ENCODE results near the gene CDYL2. TPM values are rescaled to one million over a fixed set of nuclear protein-coding genes. Genes with fewer than 3 reads are reported as not detected.

Gene CDYL2
- total and polyA plus RNA-seq, 8 donors, result 4.6 to 16.0 (median 5.7) TPM

- Histone ChIP-seq H3K9me3 (peaks cover 0 to 25% of the 10 kb centered on the region in 2 donors), H3K27me3 (no peaks in the 10 kb centered on the region), H3K4me1 (no peaks in the 10 kb centered on the region), H3K27ac (no peak overlapping the region), H3K36me3 (no peaks in the 10 kb centered on the region), H3K4me3 (no peak overlapping the region)
- peak; percentile 59 for ATAC-seq
- DNase-seq, result no peak
- intact Hi-C loops (cut with DNase I), result no loop called here
- no peak for TF ChIP-seq CTCF (IDR thresholded peaks at IDR 0.05)
These were observed 78.7 kb downstream of the CDYL2 start for GRCh38 chr16:80725566-80726162.

DNA sequence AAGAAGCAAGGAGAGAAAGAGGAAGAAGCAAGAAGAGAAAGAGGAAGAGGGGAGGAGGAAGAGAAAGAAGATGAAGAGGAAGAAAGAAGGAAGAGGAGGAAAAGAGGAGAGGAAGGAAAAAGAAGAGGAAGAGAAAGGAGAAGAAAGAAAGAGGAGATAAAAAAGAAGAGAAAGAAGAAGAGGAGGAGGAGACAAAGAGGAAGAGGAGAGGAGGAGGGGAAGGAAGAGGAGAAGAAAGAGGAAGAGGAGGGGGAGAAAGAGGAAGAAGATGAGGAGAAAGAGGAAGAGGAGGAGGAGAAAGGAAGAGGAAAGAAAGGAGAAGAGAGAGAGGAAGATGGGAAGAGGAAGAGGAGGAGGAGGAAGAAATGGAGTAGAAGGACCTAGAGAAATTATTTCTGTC, 80.4 kb downstream of the CDYL2 start:
- Histone ChIP-seq H3K27ac (peak overlapping the region in 1 of 2 donors; percentile 28), H3K36me3 (no peaks in the 10 kb centered on the region), H3K9me3 (peaks cover 0 to 23% of the 10 kb centered on the region in 2 donors), H3K4me1 (no peaks in the 10 kb centered on the region), H3K4me3 (no peak overlapping the region), H3K27me3 (no peaks in the 10 kb centered on the region)
- intact Hi-C loops (cut with DNase I), result no loop called here
- ATAC-seq (no peak), DNase-seq (no peak)
- no peak for TF ChIP-seq CTCF (IDR thresholded peaks at IDR 0.05)

- no peak for TF ChIP-seq CTCF (IDR thresholded peaks at IDR 0.05)
- Histone ChIP-seq H3K9me3 (peaks cover 0 to 23% of the 10 kb centered on the region in 2 donors), H3K4me3 (no peak overlapping the region), H3K4me1 (no peaks in the 10 kb centered on the region), H3K27ac (no peak overlapping the region), H3K36me3 (no peaks in the 10 kb centered on the region), H3K27me3 (no peaks in the 10 kb centered on the region)
- no peak for ATAC-seq
- intact Hi-C loops (cut with DNase I), result no loop called here
- no peak for DNase-seq
These were observed 81.3 kb downstream of the CDYL2 start for GRCh38 chr16:80723091-80723490.

GRCh38 chr16:80720804-80721371, 83.5 kb downstream of the CDYL2 start:
- Histone ChIP-seq H3K4me1 (no peaks in the 10 kb centered on the region), H3K9me3 (peaks cover 0 to 23% of the 10 kb centered on the region in 2 donors), H3K27ac (no peak overlapping the region), H3K4me3 (no peak overlapping the region), H3K36me3 (no peaks in the 10 kb centered on the region), H3K27me3 (no peaks in the 10 kb centered on the region)
- ATAC-seq (no peak), DNase-seq (no peak)
- intact Hi-C loops (cut with DNase I), result no loop called here
- TF ChIP-seq CTCF (IDR thresholded peaks at IDR 0.05), result no peak

DNA sequence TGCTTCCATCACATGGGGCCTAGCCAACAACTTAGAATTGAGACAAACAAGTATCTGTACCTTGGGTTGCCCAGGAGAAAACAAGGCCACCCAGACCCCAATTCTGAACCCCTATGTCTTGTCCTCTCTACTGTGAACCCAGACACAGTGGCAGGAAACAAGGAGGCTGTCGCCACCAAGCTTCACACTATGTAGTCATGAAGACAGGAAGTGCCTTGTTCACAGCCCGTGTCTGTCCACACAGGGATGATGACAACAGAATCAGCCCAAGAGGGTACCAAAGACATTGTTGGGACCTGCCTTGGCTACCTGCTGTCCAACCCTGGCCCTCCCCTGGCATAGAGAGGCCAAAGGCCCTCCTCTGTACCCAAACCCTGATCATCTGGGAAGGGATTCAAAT, 84.8 kb downstream of the CDYL2 start:
- H3K4me3 ChIP-seq, result no peak overlapping the region
- DNase-seq (no peak), ATAC-seq (no peak)
- TF ChIP-seq CTCF (IDR thresholded peaks at IDR 0.05), result no peak
- no peaks in the 10 kb centered on the region for H3K4me1 ChIP-seq
- H3K27me3 ChIP-seq, result no peaks in the 10 kb centered on the region
- intact Hi-C loops (cut with DNase I), result no loop called here
- H3K27ac ChIP-seq, result no peak overlapping the region
- no peaks in the 10 kb centered on the region for H3K36me3 ChIP-seq
- peaks cover 0 to 23% of the 10 kb centered on the region in 2 donors for H3K9me3 ChIP-seq
